Measurements from ENCODE around the gene PUS1.
"Not testable (repeated sequence)": the region's sequence is repeated elsewhere in the genome, so short reads cannot be mapped to it uniquely, and the experiment has no call there.

Gene PUS1

DNA sequence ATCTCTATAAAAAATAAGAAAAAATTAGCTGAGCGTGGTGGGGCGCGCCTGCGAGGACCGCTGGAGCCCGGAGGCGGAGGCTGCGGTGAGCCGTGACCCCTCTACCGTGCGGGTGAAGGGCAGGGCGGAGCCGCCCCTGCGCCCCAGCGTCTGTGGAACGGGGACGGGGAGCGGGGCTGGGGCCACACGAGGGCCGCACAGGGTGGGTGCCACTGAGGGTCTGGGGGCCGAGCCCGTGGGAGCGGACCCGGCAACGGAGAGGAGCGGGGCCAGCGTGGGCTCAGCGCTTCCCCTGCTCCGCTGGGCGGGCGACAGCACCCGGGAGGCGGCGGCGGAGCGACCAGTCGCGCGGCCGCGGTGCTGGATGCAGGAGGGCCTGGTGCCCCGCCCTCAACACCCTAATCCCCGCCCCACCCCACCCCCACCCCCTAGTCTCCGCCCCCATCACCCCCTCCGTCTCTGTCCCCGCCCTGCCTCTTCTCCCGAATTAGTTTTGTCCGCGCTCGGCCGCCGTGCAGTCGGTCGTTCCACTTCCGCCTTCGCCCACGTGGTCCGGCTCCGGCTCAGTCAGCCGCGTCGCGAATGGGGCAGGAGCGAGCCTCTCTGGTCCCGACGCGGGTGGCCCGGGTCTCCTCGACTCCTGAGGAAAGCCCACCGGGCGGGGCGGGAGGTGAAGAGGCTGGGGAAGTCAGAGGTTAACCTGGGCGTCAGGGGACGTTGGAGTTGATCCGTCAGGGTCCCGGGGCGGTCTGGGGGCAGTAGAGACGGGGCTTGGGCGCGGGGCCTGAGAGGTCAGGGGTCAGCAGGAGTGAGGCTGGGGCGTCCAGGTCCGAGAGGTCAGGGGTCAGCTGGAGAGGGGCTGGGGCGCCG, at the start of gene PUS1:
Gene PUS1, plus strand, starts transcription at position 566 of the 870 bp plus-strand sequence. CDS start 447 bp downstream, outside the sequence.
- DNase-seq = peak; percentile 74 to 96 (median 89)

DNA sequence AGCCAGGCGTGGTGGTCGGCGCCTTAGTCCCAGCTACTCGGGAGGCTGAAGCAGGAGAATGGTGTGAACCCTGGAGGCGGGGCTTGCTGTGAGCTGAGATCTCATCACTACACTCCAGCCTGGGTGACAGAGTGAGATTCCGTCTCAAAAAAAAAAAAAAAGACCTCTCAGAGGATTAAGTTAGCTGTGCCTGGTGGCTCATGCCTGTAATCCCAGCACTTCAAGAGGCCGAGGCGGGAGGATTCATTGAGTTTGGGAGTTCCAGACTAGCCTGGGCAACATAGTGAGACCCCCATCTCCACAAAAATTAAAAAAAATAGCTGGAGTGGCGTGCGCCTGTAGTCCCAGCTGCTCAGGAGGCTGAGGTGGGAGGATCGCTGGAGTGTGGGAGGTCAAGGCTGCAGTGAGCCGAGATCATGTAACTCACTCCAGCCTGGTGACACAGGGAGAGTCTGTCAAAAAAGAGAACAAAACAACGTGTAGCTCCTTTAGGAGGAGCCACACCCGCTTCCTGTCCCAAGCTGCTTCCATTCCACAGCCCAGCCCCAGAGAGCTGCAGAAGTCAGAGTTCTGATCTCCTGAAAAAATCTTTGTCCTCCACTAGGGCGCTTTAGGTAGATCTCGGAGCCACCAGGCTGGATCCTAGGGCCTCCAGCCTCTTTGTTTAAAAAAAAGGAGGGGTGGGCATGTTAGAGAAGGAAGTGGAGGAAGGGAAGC, 46.1 kb upstream of the PUS1 start:
- DNase-seq = no peak

DNA sequence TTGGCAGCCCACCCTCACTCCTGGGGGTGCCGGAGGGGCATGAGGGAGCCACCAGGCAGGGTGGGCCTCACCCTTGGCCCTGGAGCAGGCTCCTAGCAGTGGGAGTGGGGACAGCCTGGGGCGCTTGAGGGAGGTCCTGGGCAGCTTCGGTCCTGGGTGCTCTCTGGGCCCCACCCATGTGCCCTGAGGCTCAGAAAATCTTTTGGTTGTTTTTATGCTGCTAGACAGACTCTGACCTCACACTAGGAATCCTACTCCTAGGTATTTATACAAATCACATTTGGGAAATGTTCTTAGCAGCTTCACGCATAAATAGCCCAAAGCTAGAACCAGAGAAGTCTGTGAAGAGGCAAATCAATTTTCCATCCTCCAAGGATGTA, 45.6 kb upstream of the PUS1 start:
- no peak for DNase-seq

DNA sequence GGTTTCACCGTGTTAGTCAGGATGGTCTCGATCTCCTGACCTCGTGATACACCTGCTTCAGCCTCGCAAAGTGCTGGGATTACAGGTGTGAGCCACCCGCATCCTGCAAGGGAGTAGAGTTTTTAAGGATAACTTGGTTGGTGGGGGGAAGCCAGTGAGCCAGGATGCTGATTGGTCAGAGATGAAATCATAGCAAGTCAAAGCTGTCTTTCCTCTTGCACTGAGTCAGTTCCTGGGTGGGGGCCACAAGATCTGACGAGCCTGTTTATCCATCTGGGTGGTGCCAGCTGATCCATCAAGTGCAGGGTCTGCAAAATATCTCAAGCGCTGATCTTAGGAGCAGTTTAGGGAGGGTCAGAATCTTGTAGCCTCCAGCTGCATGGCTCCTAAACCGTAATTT, 44.0 kb upstream of the PUS1 start:
- DNase-seq = not testable (repeated sequence)

DNA sequence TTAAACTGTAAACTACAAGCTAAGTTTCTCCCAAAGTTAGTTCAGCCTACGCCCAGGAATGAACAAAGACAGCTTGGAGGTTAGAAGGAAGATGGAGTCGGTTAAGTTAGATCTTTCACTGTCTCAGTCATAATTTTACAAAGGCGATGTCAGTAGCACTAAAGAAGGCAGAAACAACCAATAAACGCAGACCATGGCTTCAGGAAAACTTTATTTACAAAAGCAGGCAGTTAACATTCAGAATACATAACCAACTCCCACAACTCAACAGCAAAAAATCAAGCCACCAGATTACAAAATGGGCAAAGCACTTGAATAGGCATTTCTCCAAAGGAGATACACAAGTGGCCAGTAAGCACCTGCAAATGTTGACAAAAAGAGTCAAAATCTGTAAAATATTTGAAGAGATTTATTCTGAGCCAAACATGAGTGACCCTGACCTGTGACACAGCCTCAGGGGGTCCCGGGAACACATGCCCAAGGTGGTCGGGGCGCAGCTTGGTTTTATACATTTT, 43.5 kb upstream of the PUS1 start:
- DNase-seq = no peak

DNA sequence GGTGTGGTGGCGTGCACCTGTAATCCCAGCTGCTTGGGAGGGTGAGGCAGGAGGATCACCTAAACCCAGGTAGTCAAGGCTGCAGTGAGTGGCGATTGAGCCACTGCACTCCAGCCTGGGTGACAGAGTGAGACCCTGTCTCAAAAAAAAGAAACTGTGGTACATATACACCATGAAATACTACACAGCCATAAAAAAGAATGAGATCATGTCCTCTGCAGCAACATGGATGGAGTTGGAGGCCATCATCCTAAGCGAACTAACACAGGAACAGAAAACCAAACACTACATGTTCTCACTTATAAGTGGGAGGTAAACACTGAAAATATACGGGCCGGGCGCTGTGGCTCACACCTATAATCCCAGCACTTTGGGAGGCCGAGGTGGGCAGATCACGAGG, 37.4 kb upstream of the PUS1 start:
- not testable (repeated sequence) for DNase-seq

DNA sequence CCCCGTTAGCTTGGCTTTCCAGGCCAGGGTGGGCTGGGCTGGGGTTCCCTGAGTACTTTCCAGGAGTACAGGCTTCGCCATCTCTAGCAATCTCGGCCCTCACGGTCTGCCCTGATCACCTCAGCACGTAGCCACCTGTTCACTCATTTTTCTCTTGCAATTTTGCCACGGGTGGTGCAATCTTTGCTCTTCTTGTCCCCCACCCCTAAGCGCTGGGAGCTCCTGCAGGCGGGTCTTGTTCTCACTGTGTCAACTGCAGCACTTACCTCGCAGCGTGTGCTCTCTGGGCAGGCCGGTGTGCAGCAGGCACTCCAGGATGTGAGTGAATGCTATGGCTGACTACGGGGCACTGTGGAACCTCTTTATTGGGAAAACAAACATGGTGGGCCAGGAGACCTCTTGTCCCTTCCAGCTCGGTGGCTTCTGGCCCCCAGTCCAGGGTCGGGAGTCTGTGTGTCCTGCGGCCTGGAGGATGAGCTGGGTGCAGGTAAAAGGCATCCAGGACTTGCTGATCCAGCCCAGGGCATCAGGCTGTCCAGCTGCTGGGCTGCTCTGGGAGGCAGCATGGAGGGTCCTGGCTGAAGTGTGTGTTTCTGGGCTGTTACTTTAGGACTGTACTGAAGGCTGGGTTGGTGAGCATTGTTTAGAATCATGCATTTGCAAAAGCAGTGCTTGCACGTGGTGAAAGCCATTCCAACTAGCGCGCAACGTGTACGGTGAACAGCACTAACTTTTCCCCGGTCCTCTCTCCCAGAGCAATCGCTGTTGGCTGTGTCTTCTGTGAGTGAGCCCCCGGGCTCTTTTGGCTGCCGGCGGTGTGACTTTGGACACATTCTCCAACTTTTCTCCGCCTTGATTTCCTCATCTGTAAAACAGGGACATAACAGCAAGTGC, 36.1 kb upstream of the PUS1 start:
- DNase-seq = peak in 2 of 51 donors; percentile 9 to 11

DNA sequence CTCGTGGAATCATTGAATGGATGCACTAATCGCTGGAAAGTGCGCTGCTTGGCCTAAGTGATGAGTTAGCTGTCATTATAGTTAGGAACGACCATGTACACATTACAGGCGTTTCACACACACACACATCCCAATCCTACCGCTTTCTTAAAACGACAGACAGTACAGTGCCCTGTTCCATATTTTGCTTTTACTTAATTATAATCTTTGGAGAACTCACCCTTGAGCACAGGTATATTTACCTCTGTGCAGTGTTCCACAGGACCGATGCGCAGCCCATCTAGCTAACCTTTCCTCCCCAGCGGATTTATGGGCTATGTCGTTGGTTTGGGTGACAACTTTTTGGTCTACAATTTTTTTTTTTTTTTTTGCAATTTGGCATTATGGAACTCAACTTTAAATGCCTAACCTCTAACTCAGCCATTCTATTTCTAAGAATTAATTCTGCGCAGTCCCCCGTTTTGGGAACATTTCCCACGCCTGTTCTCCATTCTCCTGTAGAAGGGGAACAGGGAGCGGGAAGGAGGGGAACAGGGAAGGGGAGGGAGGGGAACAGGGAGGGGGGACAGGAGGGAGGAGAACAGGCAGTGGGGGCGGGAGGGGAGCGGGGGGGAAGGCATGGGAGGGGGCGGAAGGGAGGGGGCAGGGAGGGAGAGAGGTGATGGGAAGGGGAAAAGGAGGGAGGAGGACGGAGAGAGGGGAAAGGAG, 35.3 kb upstream of the PUS1 start:
- peak in 2 of 51 donors; percentile 34 to 44 for DNase-seq

DNA sequence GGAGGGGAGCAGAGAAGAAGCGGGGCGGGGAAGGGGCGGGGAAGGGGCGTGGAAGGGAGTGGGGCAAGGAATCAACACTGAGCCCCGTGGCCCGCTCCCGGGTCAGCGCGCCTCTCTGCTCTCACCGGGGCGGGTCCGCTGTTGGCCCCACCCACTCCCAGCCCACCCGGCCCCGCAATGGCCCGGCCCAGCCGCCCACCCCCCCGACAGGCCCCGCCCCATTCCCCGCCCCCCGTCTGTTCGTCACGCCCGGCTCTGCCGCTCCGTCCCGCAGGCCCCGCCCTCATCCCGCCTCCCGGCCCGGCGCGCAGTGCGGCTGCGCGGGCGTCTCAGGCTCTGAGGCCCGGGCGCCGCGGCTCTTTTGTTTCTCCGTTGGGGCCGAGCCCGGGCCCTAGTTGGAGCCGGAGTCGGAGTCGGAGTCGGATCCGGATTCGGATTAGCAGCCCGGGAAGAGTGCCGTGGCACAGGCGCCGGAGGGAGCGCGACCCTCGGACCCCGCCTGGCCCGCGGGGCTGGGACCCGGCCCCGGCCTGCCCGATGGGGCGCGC, 34.7 kb upstream of the PUS1 start, which contains the start of gene ULK1:
Gene ULK1, plus strand, starts transcription at position 310 of the 548 bp plus-strand sequence. CDS start 380 bp downstream, outside the sequence.
- peak; percentile 23 to 99 (median 88) for DNase-seq

DNA sequence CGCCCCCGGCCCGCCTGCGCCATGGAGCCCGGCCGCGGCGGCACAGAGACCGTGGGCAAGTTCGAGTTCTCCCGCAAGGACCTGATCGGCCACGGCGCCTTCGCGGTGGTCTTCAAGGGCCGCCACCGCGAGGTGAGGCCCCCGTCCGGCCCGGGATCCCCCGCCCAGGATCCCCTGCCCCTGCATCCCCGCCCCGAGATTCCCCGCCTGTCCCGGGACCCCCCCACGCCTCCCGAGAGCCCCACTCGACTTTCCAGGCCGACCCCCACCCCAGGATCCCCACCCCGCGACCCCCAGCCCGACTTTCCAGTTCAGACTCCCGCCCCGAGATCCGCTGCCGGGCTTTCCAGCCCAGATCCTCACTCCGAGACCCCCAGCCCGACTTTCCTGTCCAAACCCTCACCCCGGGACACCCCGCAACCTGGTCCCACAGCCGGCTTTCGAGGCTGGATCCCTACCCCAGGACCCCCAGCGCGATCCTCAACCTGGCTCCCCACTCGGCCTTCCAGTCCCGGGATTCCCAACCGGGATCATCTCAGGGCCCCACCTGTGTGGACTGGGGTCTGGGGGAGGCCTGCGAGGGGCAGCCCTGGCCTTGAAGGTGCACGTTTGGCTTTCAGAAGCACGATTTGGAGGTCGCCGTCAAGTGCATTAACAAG, 34.0 kb upstream of the PUS1 start:
- DNase-seq = peak in 3 of 51 donors; percentile 22 to 40 (median 32)

DNA sequence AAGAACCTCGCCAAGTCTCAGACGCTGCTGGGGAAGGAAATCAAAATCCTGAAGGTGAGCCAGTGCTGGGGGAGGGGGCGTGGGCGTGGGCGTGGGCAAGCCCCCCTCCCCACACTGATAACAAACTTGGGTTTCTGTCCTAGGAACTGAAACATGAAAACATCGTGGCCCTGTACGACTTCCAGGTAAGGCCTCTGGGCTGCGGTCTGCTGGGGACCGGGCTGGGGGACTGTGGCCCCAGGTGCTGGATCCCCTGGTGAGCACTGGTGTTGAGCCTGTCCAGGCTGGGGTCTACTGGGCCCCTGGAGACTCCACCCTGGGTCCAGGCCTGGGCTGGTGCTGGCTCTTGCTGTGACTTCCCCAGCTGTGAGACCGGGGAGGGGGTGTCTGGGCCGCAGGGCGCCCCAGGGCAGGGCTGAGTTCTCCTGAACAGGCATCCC, 33.4 kb upstream of the PUS1 start:
- peak in 1 of 51 donors; percentile 38 for DNase-seq

DNA sequence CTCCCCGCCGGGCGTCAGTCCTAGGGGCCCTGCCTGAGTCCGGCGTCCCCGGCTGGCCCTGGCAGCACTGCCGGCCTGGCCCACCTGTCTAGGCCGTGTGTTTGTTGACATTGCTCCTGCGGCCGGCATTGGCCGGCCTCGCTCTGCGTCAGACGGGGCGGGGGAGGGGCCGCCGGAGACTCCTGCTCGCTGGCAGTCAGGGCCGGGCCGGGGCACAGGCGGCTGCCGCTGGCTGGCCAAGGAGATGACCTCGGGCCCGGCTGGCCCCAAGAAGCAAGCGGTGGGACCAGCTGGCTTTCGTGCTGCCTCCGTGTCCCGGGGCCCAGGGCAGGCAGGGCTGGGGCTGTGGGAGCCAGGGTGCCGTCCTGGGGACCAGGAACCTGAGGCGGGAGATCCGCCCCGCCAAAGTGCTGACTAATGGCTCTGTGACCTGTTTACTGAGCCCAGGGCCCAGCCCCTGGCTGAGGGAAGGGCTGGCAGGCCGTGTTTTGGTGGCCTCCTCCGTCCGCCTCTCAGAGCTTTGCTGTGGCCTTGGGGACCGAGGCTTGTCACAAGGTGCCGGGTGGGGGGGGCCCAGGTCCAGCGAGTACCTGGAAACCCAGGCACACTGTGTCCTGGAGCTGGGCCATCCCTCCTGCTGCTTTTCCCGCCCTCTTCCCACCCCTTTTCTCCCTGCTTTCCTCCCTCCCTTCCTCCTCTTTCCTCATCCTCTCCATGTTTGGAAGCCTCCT, 32.8 kb upstream of the PUS1 start:
- peak in 50 of 51 donors; percentile 37 to 90 (median 78) for DNase-seq

DNA sequence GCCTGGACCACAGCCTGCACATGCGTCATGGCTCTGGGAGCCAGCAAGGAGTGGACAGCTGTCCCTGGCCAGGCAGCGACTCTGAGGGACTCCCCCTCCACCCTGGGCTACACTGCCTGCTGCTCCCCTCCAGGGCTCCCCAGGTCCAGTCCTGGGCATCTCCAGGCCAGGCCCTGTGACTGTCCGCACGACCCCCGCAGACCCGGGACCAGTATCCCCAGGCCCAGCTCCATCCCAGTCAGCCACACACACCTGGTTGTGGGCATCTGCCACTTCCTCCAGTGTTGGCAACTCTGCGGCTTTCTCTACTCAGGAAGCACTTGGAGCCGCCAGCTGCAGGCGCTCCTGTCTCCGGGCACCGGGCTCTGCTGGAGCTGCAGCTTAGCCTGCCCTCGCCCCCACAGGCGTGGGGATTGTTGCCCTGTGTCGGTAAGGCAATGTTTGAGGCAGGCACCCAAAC, 32.2 kb upstream of the PUS1 start:
- DNase-seq = peak in 19 of 51 donors; percentile 12 to 82 (median 70)

DNA sequence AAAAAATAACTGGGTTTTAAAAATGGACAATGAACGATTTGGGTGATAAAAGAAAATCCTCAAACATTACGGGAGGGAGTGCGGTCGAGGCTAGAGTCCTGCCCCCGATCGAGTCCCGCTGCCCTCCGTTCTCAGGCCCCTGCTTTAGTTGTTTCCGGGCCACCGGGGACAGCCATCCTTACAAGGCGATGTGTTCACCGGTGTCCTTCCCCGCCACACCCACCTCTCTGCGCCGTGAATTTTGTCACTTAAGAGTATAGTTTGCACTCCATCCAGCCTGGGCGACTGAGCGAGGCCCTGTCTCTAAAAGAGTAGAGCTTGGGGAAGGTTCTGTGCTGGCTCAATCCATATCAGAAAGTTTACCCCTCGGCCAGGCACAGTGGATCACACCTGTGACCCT, 31.8 kb upstream of the PUS1 start:
- no peak for DNase-seq

DNA sequence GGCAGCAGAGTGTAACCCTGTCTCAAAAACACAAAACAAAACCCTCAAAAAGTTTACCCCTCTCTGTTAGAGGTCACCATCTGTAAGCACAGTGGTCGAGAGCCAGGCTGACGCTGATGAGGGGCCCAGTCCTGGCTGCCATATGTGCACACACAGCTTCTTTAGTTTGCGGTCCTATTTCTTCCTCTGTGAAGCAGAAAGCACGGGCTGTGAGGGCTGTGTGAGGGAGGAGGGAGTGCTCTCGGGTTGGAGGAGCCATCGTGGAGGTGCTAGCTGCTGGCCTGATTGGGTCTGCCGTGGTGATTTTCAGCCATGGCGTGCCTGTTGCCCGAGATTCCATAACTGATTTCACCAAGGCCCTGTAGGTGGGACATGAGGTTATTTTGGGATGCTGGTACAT, 31.2 kb upstream of the PUS1 start:
- no peak for DNase-seq

DNA sequence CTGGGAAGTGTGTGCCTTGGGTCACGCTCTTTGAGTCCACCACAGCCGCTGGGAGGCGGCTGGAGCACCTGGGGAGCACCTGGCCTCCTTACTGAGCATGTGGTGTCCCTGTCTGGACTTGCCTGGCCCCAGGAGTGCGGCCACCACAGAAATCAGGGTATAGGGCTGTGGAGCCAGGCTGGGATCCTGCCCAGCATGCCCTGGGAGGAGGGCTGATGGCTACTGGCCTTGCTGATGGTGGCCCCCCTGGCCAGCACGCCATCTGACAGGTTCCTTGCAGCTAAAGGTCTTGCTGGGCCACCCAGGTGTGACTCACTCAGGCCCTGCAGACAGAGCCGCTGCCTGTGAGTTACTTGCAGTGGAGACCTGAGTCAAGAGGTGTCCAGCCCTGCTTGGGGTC, 28.7 kb upstream of the PUS1 start:
- no peak for DNase-seq

DNA sequence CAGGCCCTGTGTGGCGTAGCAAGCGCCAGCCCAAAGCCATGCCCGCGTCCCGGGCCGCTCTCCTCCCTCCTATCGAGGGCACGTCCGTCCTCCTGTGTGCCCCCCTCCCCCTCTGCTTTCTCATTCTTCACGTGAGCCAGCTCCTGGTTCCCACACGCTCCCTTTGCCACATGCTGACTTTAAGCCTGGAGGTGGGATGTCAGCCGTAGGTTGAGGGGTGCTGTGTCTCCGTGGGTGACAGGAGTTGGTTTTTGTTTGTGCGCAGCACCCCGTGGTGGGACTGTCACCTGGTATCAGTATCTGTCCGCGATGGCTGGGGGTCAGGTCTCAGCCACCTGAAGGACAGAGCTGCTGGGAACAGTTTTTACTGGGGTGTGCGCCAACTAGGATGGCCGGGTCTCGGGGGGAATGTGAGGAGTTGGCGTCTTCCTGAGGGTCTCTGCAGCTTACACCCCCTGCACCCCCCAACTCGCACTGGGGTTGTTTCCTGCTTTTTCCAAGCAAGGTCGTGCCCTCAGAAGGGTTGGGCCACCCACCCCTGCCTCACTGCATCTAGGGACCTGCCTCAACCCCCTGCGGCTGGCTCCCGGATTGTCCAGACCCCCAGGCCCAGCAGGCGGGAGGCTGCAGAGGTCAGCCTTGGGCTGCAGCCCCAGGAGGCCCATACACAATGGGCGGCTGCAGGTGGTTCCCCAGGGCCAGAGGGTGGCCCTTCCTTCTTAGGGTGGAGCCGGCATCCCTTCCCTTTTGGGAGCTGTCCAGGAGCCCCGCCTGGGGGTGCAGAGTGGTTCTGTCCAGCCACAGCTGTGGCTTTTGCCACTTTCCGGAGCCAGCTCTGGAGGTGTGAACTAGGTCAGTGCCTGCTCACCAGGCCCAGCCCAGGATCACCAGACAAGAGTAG, 27.4 kb upstream of the PUS1 start:
- no peak for DNase-seq

All from hypothalamus (tissue), 51 donors.